A549 (cell line): ENCODE data around the gene KIF21B. TPM values are rescaled to one million over a fixed set of nuclear protein-coding genes. Genes with fewer than 3 reads are reported as not detected.

Experiments
- ATAC-seq, 2 experiments: fragments of 200-7000 bp in 1 of 2; fragments of >200 bp in 1 of 2; cut with Nextera tagmentation in 1 of 2; cut with Tn5 transposase in 1 of 2; 3 replicates each; pipeline versions ENCODE4 v1.8.0 to v1.9.1; 2018 to 2020; ENCODE audit warnings: mild to moderate bottlenecking in 1 of 2, moderate library complexity in 1 of 2
- CTCF ChIA-PET: fragments of 300-600 bp; sonication (Branson Sonifier 250); formaldehyde crosslinking; extraction: SDS; loops from one replicate; lab custom pipeline; 2021; ENCODE audit warnings: antibody characterized with exemption, inconsistent platforms; lab: Yijun Ruan, JAX
- POLR2A ChIA-PET: fragments of 350-600 bp; formaldehyde crosslinking; extraction: SDS; loops from one replicate; lab custom pipeline; 2021; ENCODE audit warnings: antibody characterized with exemption, inconsistent platforms; lab: Yijun Ruan, JAX
- DNase-seq, 2 experiments: peaks; one replicate each; pipeline versions ENCODE4 v3.0.0 to v3.0.0-alpha.2; 2011 to 2016; ENCODE audit warnings: low read depth in 1 of 2, low spot score in 1 of 2
- FAIRE-seq: peaks from 2 replicates; lab custom pipeline; 2011; peaks lifted over from hg19 to GRCh38; lab: Jason Lieb, UNC
- H3K27ac ChIP-seq, 2 experiments: fragments of >200 bp; sonication (Bioruptor Twin); formaldehyde crosslinking; 3 replicates each; pipeline ENCODE4 v1.5.1; 2016 to 2017
- H3K4me1 ChIP-seq: fragments of >200 bp; sonication (Bioruptor Twin); formaldehyde crosslinking; 3 replicates; pipeline ENCODE4 v1.6.1; 2016
- H3K4me2 ChIP-seq: fragments of >200 bp; sonication (Bioruptor Twin); formaldehyde crosslinking; 3 replicates; pipeline ENCODE4 v1.6.1; 2016
- H3K4me3 ChIP-seq: fragments of >200 bp; sonication (Bioruptor Twin); formaldehyde crosslinking; 3 replicates; pipeline ENCODE4 v1.5.1; 2016
- H3K9me3 ChIP-seq: fragments of >200 bp; sonication (Bioruptor Twin); formaldehyde crosslinking; 3 replicates; pipeline ENCODE4 v1.6.1; 2016
- BHLHE40 ChIP-seq: IDR thresholded peaks from 2 replicates; pipeline ENCODE4 v1.6.1; 2012; ENCODE audit warnings: low read depth, low read length, inconsistent platforms
- CBX8 ChIP-seq: fragments of 200-600 bp; sonication (generic); IDR thresholded peaks from 2 replicates; pipeline ENCODE4 v1.6.1; 2016
- CTCF ChIP-seq: fragments of >200 bp; sonication (Bioruptor Twin); formaldehyde crosslinking; IDR thresholded peaks from 3 replicates; pipeline ENCODE4 v1.5.1; 2016
- E2F6 ChIP-seq: IDR thresholded peaks from 2 replicates; pipeline ENCODE4 v1.6.1; 2012; ENCODE audit warnings: low read depth, borderline replicate concordance
- EHF ChIP-seq: fragments of 250-450 bp; sonication (Bioruptor Pico); IDR thresholded peaks from 2 replicates; pipeline ENCODE4 v1.5.0; 2020; ENCODE audit warnings: mild to moderate bottlenecking
- EHMT2 ChIP-seq: fragments of 200-600 bp; sonication (generic); IDR thresholded peaks from 2 replicates; pipeline ENCODE4 v1.6.1; 2016; ENCODE audit warnings: antibody characterized with exemption, low read depth, mild to moderate bottlenecking, moderate library complexity
- ESRRA ChIP-seq: fragments of 150-350 bp; IDR thresholded peaks from 2 replicates; pipeline ENCODE4 v1.6.1; 2014; ENCODE audit warnings: mild to moderate bottlenecking, low read length, borderline replicate concordance
- FOSB ChIP-seq: fragments of 250-450 bp; sonication (Bioruptor Pico); IDR thresholded peaks from 2 replicates; pipeline ENCODE4 v1.5.0; 2020; ENCODE audit warnings: mild to moderate bottlenecking, moderate library complexity
- GATA3 ChIP-seq: IDR thresholded peaks from 2 replicates; pipeline ENCODE4 v1.6.1; 2012; ENCODE audit warnings: borderline replicate concordance
- HMGXB4 ChIP-seq: fragments of 250-450 bp; sonication (Bioruptor Pico); IDR thresholded peaks from 2 replicates; pipeline ENCODE4 v1.5.0; 2021; ENCODE audit warnings: mild to moderate bottlenecking, moderate library complexity, borderline replicate concordance
- HOXA7 ChIP-seq: fragments of 250-450 bp; sonication (Bioruptor Pico); IDR thresholded peaks from 2 replicates; pipeline ENCODE4 v1.5.0; 2020; ENCODE audit warnings: mild to moderate bottlenecking, moderate library complexity
- HOXB13 ChIP-seq: fragments of 250-450 bp; sonication (Bioruptor Pico); IDR thresholded peaks from 2 replicates; pipeline ENCODE4 v1.5.0; 2020; ENCODE audit warnings: low read depth, mild to moderate bottlenecking, moderate library complexity
- HOXB5 ChIP-seq: fragments of 250-450 bp; sonication (Bioruptor Pico); IDR thresholded peaks from 2 replicates; pipeline ENCODE4 v1.5.0; 2020; ENCODE audit warnings: mild to moderate bottlenecking, moderate library complexity
- JUNB ChIP-seq: fragments of >200 bp; sonication (Bioruptor Twin); formaldehyde crosslinking; IDR thresholded peaks from 2 replicates; pipeline ENCODE4 v1.6.1; 2016
- KDM1A ChIP-seq: fragments of 200-600 bp; sonication (generic); IDR thresholded peaks from 2 replicates; pipeline ENCODE4 v1.6.1; 2016; ENCODE audit warnings: low read depth, mild to moderate bottlenecking
- MAX ChIP-seq: IDR thresholded peaks from 2 replicates; pipeline ENCODE4 v1.6.1; 2012
- POLR2A ChIP-seq: IDR thresholded peaks from 2 replicates; pipeline ENCODE4 v1.6.1; 2012; ENCODE audit warnings: mild to moderate bottlenecking, low read length
- RAD21 ChIP-seq, 2 experiments: fragments of >200 bp in 1 of 2; sonication (Bioruptor Twin) in 1 of 2; formaldehyde crosslinking in 1 of 2; IDR thresholded peaks in 1 of 2; conservative IDR thresholded peaks in 1 of 2; 2 replicates in 1 of 2; 3 replicates in 1 of 2; pipeline ENCODE4 v1.6.1; 2012 to 2018; ENCODE audit warnings: inconsistent platforms in 1 of 2
- RFX5 ChIP-seq: fragments of 450-650 bp; IDR thresholded peaks from 2 replicates; pipeline ENCODE4 v1.7.1; 2014; ENCODE audit warnings: antibody characterized with exemption, mild to moderate bottlenecking, moderate library complexity
- RNF2 ChIP-seq: fragments of 200-600 bp; sonication (generic); IDR thresholded peaks from 2 replicates; pipeline ENCODE4 v1.6.1; 2016; ENCODE audit warnings: low read depth, mild to moderate bottlenecking, antibody characterized with exemption, moderate library complexity, borderline replicate concordance
- SMC3 ChIP-seq: fragments of >200 bp; sonication (Bioruptor Twin); formaldehyde crosslinking; IDR thresholded peaks from 3 replicates; pipeline ENCODE4 v1.6.1; 2018; ENCODE audit warnings: inconsistent platforms
- SREBF2 ChIP-seq: fragments of 450-650 bp; IDR thresholded peaks from 2 replicates; pipeline ENCODE4 v1.6.1; 2014; ENCODE audit warnings: mild to moderate bottlenecking, moderate library complexity
- TFCP2L1 ChIP-seq: fragments of 250-450 bp; sonication (Bioruptor Pico); IDR thresholded peaks from 2 replicates; pipeline ENCODE4 v1.5.0; 2021; ENCODE audit warnings: mild to moderate bottlenecking
- ZSCAN20 ChIP-seq: fragments of 250-450 bp; sonication (Bioruptor Pico); IDR thresholded peaks from 2 replicates; pipeline ENCODE4 v1.8.0; 2022; ENCODE audit warnings: mild to moderate bottlenecking, moderate library complexity
- WGBS: methylation state at CpG from one replicate; pipeline ENCODE4 v1.1.6; 2017; ENCODE audit errors: missing lambda C conversion rate; 5-methylcytosine and 5-hydroxymethylcytosine counted together
- polyA plus RNA-seq, 4 experiments: library from polyadenylated mRNA; depleted of rRNA in 3 of 4; stranded (reverse); fragments of >200 nt; fragmentation: RNase III in 1 of 4; extraction: RNeasy Plus Mini Kit Qiagen cat#74134 plus additional on column Dnase treatment in 1 of 4; gene quantifications; 2 replicates in 3 of 4; 3 replicates in 1 of 4; pipeline ENCODE4 v1.2.3, GENCODE V29; 2011 to 2017
- TF ChIP-seq, protein P1 (sequence below): fragments of 150-350 bp; IDR thresholded peaks from 2 replicates; pipeline ENCODE4 v1.6.1; 2014; ENCODE audit warnings: low read depth, mild to moderate bottlenecking, low read length

The KIF21B gene
- polyA plus RNA-seq, 2 of the 4 experiments (the other 2 are of a cell fraction) = 1.4 to 3.8 TPM

- 67% methylated on average over 3 of the region's 3 CpGs for WGBS
- FAIRE-seq = no peak
- CTCF ChIA-PET = interaction anchor here (0.9 to 1.5 kb wide), 3 partner anchors 11 to 87 kb away, joined by 3 read pairs; no protein-coding TSS in a partner anchor
- Histone ChIP-seq H3K9me3 (no peaks in the 10 kb centered on the region), H3K4me2 (no peak overlapping the region)
- TF ChIP-seq GATA3 = no peak
- no peak for TF ChIP-seq POLR2A
- no peak for TF ChIP-seq RAD21 (conservative IDR thresholded peaks at IDR 0.05 in 1 of 2, IDR thresholded peaks at IDR 0.05 in 1 of 2)
- TF ChIP-seq TFCP2L1 (CRISPR knock-in tag) = no peak
- TF ChIP-seq SMC3 = no peak
- TF ChIP-seq, protein P1, sequence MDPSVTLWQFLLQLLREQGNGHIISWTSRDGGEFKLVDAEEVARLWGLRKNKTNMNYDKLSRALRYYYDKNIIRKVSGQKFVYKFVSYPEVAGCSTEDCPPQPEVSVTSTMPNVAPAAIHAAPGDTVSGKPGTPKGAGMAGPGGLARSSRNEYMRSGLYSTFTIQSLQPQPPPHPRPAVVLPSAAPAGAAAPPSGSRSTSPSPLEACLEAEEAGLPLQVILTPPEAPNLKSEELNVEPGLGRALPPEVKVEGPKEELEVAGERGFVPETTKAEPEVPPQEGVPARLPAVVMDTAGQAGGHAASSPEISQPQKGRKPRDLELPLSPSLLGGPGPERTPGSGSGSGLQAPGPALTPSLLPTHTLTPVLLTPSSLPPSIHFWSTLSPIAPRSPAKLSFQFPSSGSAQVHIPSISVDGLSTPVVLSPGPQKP = no peak
- TF ChIP-seq, all 56 proteins: peak for 0
- DNase-seq (no peak), ATAC-seq (no peak)
- POLR2A ChIA-PET = no interaction called here
- H3K27ac ChIP-seq = no peak overlapping the region
- 0 out of 3 replicates have a peak, but pooled peaks cover 4% of the 10 kb centered on the region for H3K4me1 ChIP-seq
- no peak overlapping the region for H3K4me3 ChIP-seq
Observed at GRCh38 chr1:201059401-201059800, 35.9 kb upstream of the KIF21B start.

DNA sequence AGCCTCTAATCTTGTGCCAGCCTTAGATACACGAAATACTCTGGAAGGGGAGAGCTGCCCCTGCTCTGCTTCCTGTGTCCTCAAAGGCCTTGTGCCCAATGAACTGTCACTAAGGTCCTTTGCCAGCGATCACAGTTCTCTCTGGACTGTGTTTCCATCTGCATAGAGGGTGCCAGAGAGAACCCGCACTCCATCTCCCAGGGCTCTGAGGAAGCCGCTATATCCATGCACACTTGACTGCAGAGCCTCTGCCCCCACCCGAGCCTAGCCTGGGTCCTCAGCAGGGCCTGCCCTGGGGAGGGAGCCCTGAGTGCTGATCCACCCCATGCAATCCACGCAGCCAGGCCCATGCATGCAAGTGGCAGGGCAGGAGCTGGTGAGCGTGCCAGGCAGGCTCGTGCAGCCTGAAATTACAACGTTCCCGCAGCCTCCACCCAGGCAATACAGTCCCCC is 30.6 kb upstream of the KIF21B start:
- FAIRE-seq = no peak
- Histone ChIP-seq H3K27ac (no peak overlapping the region), H3K4me3 (no peak overlapping the region), H3K9me3 (no peaks in the 10 kb centered on the region), H3K4me2 (no peak overlapping the region), H3K4me1 (no peaks in the 10 kb centered on the region)
- WGBS = 63% methylated on average over 10 of the region's 10 CpGs
- no peak for ATAC-seq
- TF ChIP-seq RNF2 = no peak
- TF ChIP-seq EHMT2 = no peak
- TF ChIP-seq BHLHE40 = no peak
- no peak for TF ChIP-seq ESRRA
- TF ChIP-seq CTCF = no peak
- no peak for TF ChIP-seq E2F6
- TF ChIP-seq GATA3 = no peak
- no peak for TF ChIP-seq CBX8
- TF ChIP-seq JUNB = no peak
- no peak for TF ChIP-seq KDM1A
- no peak for DNase-seq
- POLR2A ChIA-PET = no interaction called here
- CTCF ChIA-PET = interaction anchor here (0.6 kb wide), 1 partner anchor 11 kb away, joined by 4 read pairs; no protein-coding TSS in a partner anchor

- POLR2A ChIA-PET = no interaction called here
- CTCF ChIA-PET = no interaction called here
- no peak overlapping the region for H3K4me3 ChIP-seq
- DNase-seq (no peak), FAIRE-seq (no peak), ATAC-seq (peak; percentile 58 to 75; a peak in 4 of 6 replicates)
- WGBS = 79% methylated on average over 19 of the region's 22 CpGs
- no peak overlapping the region for H3K4me2 ChIP-seq
- H3K9me3 ChIP-seq = no peaks in the 10 kb centered on the region
- no peaks in the 10 kb centered on the region for H3K4me1 ChIP-seq
- no peak overlapping the region for H3K27ac ChIP-seq
- TF ChIP-seq JUNB = no peak
- no peak for TF ChIP-seq HOXA7 (CRISPR knock-in tag)
- no peak for TF ChIP-seq ZSCAN20 (CRISPR knock-in tag)
- no peak for TF ChIP-seq FOSB (CRISPR knock-in tag)
- TF ChIP-seq RAD21 (conservative IDR thresholded peaks at IDR 0.05 in 1 of 2, IDR thresholded peaks at IDR 0.05 in 1 of 2) = no peak
- TF ChIP-seq HOXB5 (CRISPR knock-in tag) = no peak
- no peak for TF ChIP-seq SREBF2
- no peak for TF ChIP-seq HMGXB4 (CRISPR knock-in tag)
- TF ChIP-seq HOXB13 (CRISPR knock-in tag) = no peak
- no peak for TF ChIP-seq CTCF
- no peak for TF ChIP-seq MAX
- no peak for TF ChIP-seq EHMT2
- no peak for TF ChIP-seq RNF2
- no peak for TF ChIP-seq EHF (CRISPR knock-in tag)
- TF ChIP-seq RFX5 = no peak
Observed at GRCh38 chr1:201053155-201053860, 29.8 kb upstream of the KIF21B start.
